ENCODE measurements around the gene LMO7. TPM values are rescaled to one million over a fixed set of nuclear protein-coding genes. Genes with fewer than 3 reads are reported as not detected.

Gene LMO7
- polyA plus RNA-seq, 1 experiment, result 76.9 TPM

- no peak for DNase-seq (ENCODE audit: low read depth, low spot score)
- no peaks in the 10 kb centered on the region for H3K27me3 ChIP-seq (ENCODE audit: control insufficient read depth, insufficient read depth, low read length)
- H3K27ac ChIP-seq (ENCODE audit: low read depth, low read length), result no peak overlapping the region
- POLR2A ChIA-PET, result no interaction called here
- no peak overlapping the region for H3K4me3 ChIP-seq (ENCODE audit: low read depth, low read length)
- CTCF ChIA-PET, result interaction anchor here (3.1 to 4.5 kb wide), 2 partner anchors 155 to 156 kb away, joined by 12 to 19 read pairs; no protein-coding TSS in a partner anchor
- TF ChIP-seq, protein P1, sequence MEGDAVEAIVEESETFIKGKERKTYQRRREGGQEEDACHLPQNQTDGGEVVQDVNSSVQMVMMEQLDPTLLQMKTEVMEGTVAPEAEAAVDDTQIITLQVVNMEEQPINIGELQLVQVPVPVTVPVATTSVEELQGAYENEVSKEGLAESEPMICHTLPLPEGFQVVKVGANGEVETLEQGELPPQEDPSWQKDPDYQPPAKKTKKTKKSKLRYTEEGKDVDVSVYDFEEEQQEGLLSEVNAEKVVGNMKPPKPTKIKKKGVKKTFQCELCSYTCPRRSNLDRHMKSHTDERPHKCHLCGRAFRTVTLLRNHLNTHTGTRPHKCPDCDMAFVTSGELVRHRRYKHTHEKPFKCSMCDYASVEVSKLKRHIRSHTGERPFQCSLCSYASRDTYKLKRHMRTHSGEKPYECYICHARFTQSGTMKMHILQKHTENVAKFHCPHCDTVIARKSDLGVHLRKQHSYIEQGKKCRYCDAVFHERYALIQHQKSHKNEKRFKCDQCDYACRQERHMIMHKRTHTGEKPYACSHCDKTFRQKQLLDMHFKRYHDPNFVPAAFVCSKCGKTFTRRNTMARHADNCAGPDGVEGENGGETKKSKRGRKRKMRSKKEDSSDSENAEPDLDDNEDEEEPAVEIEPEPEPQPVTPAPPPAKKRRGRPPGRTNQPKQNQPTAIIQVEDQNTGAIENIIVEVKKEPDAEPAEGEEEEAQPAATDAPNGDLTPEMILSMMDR (IDR thresholded peaks at IDR 0.05; ENCODE audit: low read depth, low read length), result no peak
- no peaks in the 10 kb centered on the region for H3K9me3 ChIP-seq (ENCODE audit: control insufficient read depth, insufficient read depth, low read length)
Measured at GRCh38 chr13:75850916-75851315, 214.8 kb downstream of the LMO7 start.

DNA sequence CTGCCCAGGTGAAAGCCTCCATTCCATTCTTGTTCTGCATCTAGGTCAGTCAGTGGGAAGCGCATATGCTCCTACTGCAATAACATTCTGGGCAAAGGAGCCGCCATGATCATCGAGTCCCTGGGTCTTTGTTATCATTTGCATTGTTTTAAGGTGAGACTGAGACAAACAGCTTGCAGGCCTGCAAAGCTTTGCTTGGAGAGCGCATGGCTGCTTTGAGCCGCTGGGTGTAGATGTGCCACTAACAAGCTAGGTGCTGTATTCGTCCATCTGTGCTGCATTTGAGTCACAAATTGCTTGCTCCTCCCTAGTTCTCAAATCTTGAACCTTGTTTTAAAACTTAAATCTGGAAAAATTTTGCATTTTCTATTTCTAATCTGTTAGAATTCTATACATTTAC lies 219.1 kb downstream of the LMO7 start:
- H3K27me3 ChIP-seq (ENCODE audit: control insufficient read depth, insufficient read depth, low read length), result no peaks in the 10 kb centered on the region
- no peak overlapping the region for H3K27ac ChIP-seq (ENCODE audit: low read depth, low read length)
- H3K9me3 ChIP-seq (ENCODE audit: control insufficient read depth, insufficient read depth, low read length), result no peaks in the 10 kb centered on the region
- POLR2A ChIA-PET, result no interaction called here
- DNase-seq (ENCODE audit: low read depth, low spot score), result no peak
- CTCF ChIA-PET, result interaction anchor here (0.6 to 4.5 kb wide), 5 partner anchors 14 to 180 kb away, joined by 3 to 19 read pairs (median 5); no protein-coding TSS in a partner anchor
- no peak overlapping the region for H3K4me3 ChIP-seq (ENCODE audit: low read depth, low read length)
- TF ChIP-seq, protein P1 (IDR thresholded peaks at IDR 0.05; ENCODE audit: low read depth, low read length), result no peak

DNA sequence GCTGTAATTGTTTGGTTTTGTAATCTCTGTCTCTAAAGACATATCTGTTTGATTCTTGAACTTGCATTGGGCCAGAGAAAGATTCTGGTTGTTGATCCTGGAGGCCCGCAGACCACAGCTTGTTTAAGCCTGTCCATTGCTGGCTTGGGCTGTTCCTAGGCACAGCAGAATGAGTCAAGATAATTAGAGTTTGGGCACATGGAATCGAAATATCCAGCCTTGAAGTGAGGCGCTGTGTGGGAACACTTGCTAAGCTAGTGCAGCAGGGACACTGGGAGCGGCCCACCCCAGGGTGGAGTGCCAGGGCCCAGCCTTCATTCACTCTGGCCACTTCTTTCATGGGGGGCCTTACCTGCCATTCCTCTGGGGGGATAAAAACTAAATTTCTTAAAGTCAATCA lies 219.7 kb downstream of the LMO7 start:
- Histone ChIP-seq H3K27me3 (ENCODE audit: control insufficient read depth, insufficient read depth, low read length) (no peaks in the 10 kb centered on the region), H3K27ac (ENCODE audit: low read depth, low read length) (no peak overlapping the region), H3K9me3 (ENCODE audit: control insufficient read depth, insufficient read depth, low read length) (no peaks in the 10 kb centered on the region), H3K4me3 (ENCODE audit: low read depth, low read length) (no peak overlapping the region)
- ChIA-PET POLR2A (no interaction called here), CTCF (interaction anchor here (0.7 to 1.6 kb wide), 5 partner anchors 13 to 299 kb away, joined by 3 to 6 read pairs (median 4); no protein-coding TSS in a partner anchor)
- TF ChIP-seq, protein P1 (IDR thresholded peaks at IDR 0.05; ENCODE audit: low read depth, low read length), result no peak
- DNase-seq (ENCODE audit: low read depth, low spot score), result no peak

DNA sequence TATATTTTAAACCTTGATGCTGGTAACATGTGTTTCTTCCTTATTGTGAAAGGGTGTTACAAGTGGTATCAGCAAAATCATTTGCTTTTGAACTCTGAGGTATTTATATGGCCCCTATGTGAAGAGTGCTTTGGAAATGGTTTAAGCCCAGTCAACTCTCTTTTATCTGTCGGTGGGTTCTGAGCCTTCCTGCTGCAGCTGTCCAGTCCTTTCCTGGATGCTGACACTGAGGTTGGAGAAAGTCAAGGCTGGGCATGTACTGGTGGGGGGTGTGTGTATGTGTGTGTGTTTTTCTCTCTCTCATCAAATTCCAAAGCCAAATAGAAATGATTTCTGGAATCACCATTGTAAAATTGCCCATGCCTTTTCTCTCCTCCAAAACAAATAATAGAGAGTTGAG lies 221.2 kb downstream of the LMO7 start:
- no peaks in the 10 kb centered on the region for H3K27me3 ChIP-seq (ENCODE audit: control insufficient read depth, insufficient read depth, low read length)
- H3K4me3 ChIP-seq (ENCODE audit: low read depth, low read length), result no peak overlapping the region
- TF ChIP-seq, protein P1 (IDR thresholded peaks at IDR 0.05; ENCODE audit: low read depth, low read length), result no peak
- H3K27ac ChIP-seq (ENCODE audit: low read depth, low read length), result no peak overlapping the region
- no peak for DNase-seq (ENCODE audit: low read depth, low spot score)
- no peaks in the 10 kb centered on the region for H3K9me3 ChIP-seq (ENCODE audit: control insufficient read depth, insufficient read depth, low read length)
- POLR2A ChIA-PET, result no interaction called here
- CTCF ChIA-PET, result interaction anchor here (2.2 kb wide), 1 partner anchor 161 kb away, joined by 10 read pairs; no protein-coding TSS in a partner anchor

GRCh38 chr13:75860935-75861334 lies 224.8 kb downstream of the LMO7 start:
- no peak overlapping the region for H3K4me3 ChIP-seq (ENCODE audit: low read depth, low read length)
- ChIA-PET POLR2A (no interaction called here), CTCF (interaction anchor here (1.8 to 2.3 kb wide), 3 partner anchors 9 to 174 kb away, joined by 5 to 23 read pairs (median 12); no protein-coding TSS in a partner anchor)
- no peaks in the 10 kb centered on the region for H3K9me3 ChIP-seq (ENCODE audit: control insufficient read depth, insufficient read depth, low read length)
- peak overlapping the region; percentile 39 for H3K27ac ChIP-seq (ENCODE audit: low read depth, low read length)
- TF ChIP-seq, protein P1 (IDR thresholded peaks at IDR 0.05; ENCODE audit: low read depth, low read length), result no peak
- no peaks in the 10 kb centered on the region for H3K27me3 ChIP-seq (ENCODE audit: control insufficient read depth, insufficient read depth, low read length)
- DNase-seq (ENCODE audit: low read depth, low spot score), result no peak
